Hepatocyte (in vitro differentiated cells): Measurements from ENCODE around the gene CCL19. TPM values are rescaled to one million over a fixed set of nuclear protein-coding genes. Genes with fewer than 3 reads are reported as not detected.

ENCODE experiments used
- DNase-seq: peaks from one replicate; pipeline ENCODE4 v3.0.0-alpha.2; 2016; ENCODE audit warnings: low spot score
- H2AFZ ChIP-seq: fragments of 200-600 bp; sonication (generic); 2 replicates; pipeline ENCODE4 v1.6.0; 2016; ENCODE audit warnings: antibody characterized with exemption, mild to moderate bottlenecking
- H3K27ac ChIP-seq: fragments of 200-600 bp; sonication (generic); 2 replicates; pipeline ENCODE4 v1.5.1; 2016; ENCODE audit warnings: mild to moderate bottlenecking
- H3K27me3 ChIP-seq: fragments of 200-600 bp; sonication (generic); 2 replicates; pipeline ENCODE4 v1.6.1; 2016
- H3K36me3 ChIP-seq: fragments of 200-600 bp; sonication (generic); replicated peaks from 2 replicates; pipeline ENCODE4 v1.5.1; 2016; ENCODE audit warnings: low read depth; ENCODE audit not compliant: insufficient read depth
- H3K4me1 ChIP-seq: fragments of 200-600 bp; sonication (generic); 2 replicates; pipeline ENCODE4 v1.5.1; 2016; ENCODE audit warnings: mild to moderate bottlenecking, moderate library complexity; ENCODE audit not compliant: insufficient read depth
- H3K4me2 ChIP-seq: fragments of 200-600 bp; sonication (generic); 2 replicates; pipeline ENCODE4 v1.6.0; 2016
- H3K4me3 ChIP-seq: fragments of 200-600 bp; sonication (generic); 2 replicates; pipeline ENCODE4 v1.5.1; 2016; ENCODE audit warnings: mild to moderate bottlenecking
- H3K79me2 ChIP-seq: fragments of 200-600 bp; sonication (generic); 2 replicates; pipeline ENCODE4 v1.6.0; 2017; ENCODE audit warnings: mild to moderate bottlenecking
- H3K9me2 ChIP-seq: fragments of 200-600 bp; sonication (generic); replicated peaks from 2 replicates; pipeline ENCODE4 v1.6.0; 2017; ENCODE audit warnings: mild to moderate bottlenecking; ENCODE audit not compliant: insufficient read depth
- H3K9me3 ChIP-seq: fragments of 200-600 bp; sonication (generic); 2 replicates; pipeline ENCODE4 v1.5.1; 2016; ENCODE audit warnings: low read depth, mild to moderate bottlenecking
- H4K20me1 ChIP-seq: fragments of 200-600 bp; sonication (generic); 2 replicates; pipeline ENCODE4 v1.6.0; 2016; ENCODE audit warnings: mild to moderate bottlenecking; ENCODE audit not compliant: insufficient read depth, poor library complexity, severe bottlenecking
- CTCF ChIP-seq: fragments of 200-600 bp; sonication (generic); IDR thresholded peaks from 2 replicates; pipeline ENCODE4 v1.5.1; 2016; ENCODE audit warnings: antibody characterized with exemption, mild to moderate bottlenecking; ENCODE audit not compliant: poor library complexity
- EZH2 ChIP-seq: fragments of 200-600 bp; sonication (generic); IDR thresholded peaks from 2 replicates; pipeline ENCODE4 v1.6.1; 2016; ENCODE audit warnings: antibody characterized with exemption, mild to moderate bottlenecking, borderline replicate concordance
- EZH2phosphoT487 ChIP-seq: fragments of 200-600 bp; sonication (generic); IDR thresholded peaks from one replicate; pipeline ENCODE4 v1.6.1; 2018; ENCODE audit warnings: antibody characterized with exemption, mild to moderate bottlenecking, low read depth, moderate library complexity; ENCODE audit not compliant: unreplicated experiment, severe bottlenecking
- WGBS: methylation state at CpG from one replicate; pipeline ENCODE4 v1.1.6; 2016; ENCODE audit warnings: low lambda C conversion rate; ENCODE audit errors: missing lambda C conversion rate; 5-methylcytosine and 5-hydroxymethylcytosine counted together
- polyA plus RNA-seq: library from polyadenylated mRNA; unstranded; fragments of >200 nt; fragmentation: Nextera tagmentation; extraction: Ambion mirVana; gene quantifications from 2 replicates; pipeline ENCODE4 v1.2.1, GENCODE V29; 2016
- total RNA-seq: library from RNA; depleted of rRNA; stranded (reverse); fragments of >200 nt; gene quantifications from 2 replicates; pipeline ENCODE4 v1.2.3, GENCODE V29; 2014

CCL19 gene
- total and polyA plus RNA-seq, 2 experiments from 2014 or later, result not detected

DNA sequence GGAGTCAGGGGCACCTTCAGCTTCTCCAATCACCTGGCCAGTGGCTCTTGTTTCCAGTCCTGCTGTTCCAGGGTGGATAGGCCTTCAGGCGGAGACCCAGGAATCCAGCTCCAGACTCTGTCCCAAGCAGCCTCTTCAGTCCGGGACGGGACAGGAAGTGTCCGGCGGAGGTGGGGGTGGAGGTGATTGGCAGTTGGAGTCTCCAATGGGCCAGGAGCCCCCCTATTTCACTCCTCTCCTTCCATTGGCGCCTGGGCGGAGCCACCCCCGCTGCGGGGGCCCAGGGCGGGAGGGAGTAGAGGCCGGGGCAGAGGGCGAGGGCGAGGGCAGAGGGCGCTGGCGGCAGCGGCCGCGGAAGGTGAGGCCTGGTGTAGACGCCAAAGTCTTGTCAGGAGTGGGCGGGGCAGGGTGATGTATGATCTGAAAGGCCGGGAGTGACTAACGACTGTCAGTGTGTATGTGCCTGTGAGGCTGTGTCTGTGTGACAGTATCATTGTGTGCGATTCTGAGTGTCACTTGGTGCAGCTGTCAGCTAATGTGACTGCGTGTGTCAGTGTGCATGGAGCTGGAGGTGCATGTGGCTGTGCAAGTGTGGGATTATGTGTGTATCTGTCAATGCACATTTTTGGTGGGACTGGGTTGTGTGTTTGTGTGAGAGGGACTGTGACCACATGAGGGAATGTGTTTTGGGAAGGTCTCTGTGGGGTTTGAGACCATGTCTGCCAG lies 39.0 kb downstream of the CCL19 start, which contains the start of gene IL11RA:
IL11RA (plus strand) TSS at position 310 of the 726 bp plus-strand sequence. CDS start 3,033 bp downstream, outside the sequence.
- Histone ChIP-seq H3K4me2 (peak within 1 kb of the TSS; percentile 87), H3K79me2 (peaks cover 30% of the 10 kb centered on the region), H3K4me1 (peaks cover 49% of the 10 kb centered on the region), H4K20me1 (no peaks in the 10 kb centered on the region), H3K4me3 (no peak within 1 kb of the TSS), H3K27ac (peak within 1 kb of the TSS; percentile 94), H3K27me3 (no peaks in the 10 kb centered on the region), H3K9me2 (no peaks in the 10 kb centered on the region), H3K9me3 (no peaks in the 10 kb centered on the region), H3K36me3 (no peaks in the 10 kb centered on the region), H2AFZ (peak within 1 kb of the TSS; percentile 12)
- peak; percentile 92 for DNase-seq
- TF ChIP-seq CTCF, result no peak
- no peak for TF ChIP-seq EZH2phosphoT487
- no peak for TF ChIP-seq EZH2
- 3% methylated on average over 15 of the region's 24 CpGs for WGBS

- TF ChIP-seq EZH2 (no peak), EZH2phosphoT487 (no peak)
- peak; percentile 48 for DNase-seq
- peak overlapping the region; percentile 94 for H3K27ac ChIP-seq
- no peak overlapping the region for H3K4me3 ChIP-seq
- 74% methylated on average over 4 of the region's 4 CpGs for WGBS
- no peaks in the 10 kb centered on the region for H3K9me2 ChIP-seq
- no peaks in the 10 kb centered on the region for H3K27me3 ChIP-seq
- H2AFZ ChIP-seq, result no peak overlapping the region
- H3K9me3 ChIP-seq, result no peaks in the 10 kb centered on the region
- peak overlapping the region; percentile 87 for H3K4me2 ChIP-seq
- H4K20me1 ChIP-seq, result no peaks in the 10 kb centered on the region
- H3K79me2 ChIP-seq, result peaks cover 30% of the 10 kb centered on the region
- peaks cover 49% of the 10 kb centered on the region for H3K4me1 ChIP-seq
- no peaks in the 10 kb centered on the region for H3K36me3 ChIP-seq
These were observed 39.8 kb downstream of the CCL19 start for GRCh38 chr9:34651321-34651720.

GRCh38 chr9:34650816-34651215 lies 40.3 kb downstream of the CCL19 start:
- H3K9me3 ChIP-seq, result no peaks in the 10 kb centered on the region
- H3K4me2 ChIP-seq, result peak overlapping the region; percentile 87
- WGBS, result 90% methylated on average over 5 of the region's 5 CpGs
- no peaks in the 10 kb centered on the region for H3K27me3 ChIP-seq
- H2AFZ ChIP-seq, result no peak overlapping the region
- no peaks in the 10 kb centered on the region for H4K20me1 ChIP-seq
- peaks cover 30% of the 10 kb centered on the region for H3K79me2 ChIP-seq
- H3K4me3 ChIP-seq, result no peak overlapping the region
- H3K4me1 ChIP-seq, result peaks cover 54% of the 10 kb centered on the region
- H3K9me2 ChIP-seq, result no peaks in the 10 kb centered on the region
- DNase-seq, result no peak
- no peaks in the 10 kb centered on the region for H3K36me3 ChIP-seq
- TF ChIP-seq EZH2phosphoT487, result no peak
- no peak for TF ChIP-seq CTCF
- no peak for TF ChIP-seq EZH2
- H3K27ac ChIP-seq, result peak overlapping the region; percentile 94

DNA sequence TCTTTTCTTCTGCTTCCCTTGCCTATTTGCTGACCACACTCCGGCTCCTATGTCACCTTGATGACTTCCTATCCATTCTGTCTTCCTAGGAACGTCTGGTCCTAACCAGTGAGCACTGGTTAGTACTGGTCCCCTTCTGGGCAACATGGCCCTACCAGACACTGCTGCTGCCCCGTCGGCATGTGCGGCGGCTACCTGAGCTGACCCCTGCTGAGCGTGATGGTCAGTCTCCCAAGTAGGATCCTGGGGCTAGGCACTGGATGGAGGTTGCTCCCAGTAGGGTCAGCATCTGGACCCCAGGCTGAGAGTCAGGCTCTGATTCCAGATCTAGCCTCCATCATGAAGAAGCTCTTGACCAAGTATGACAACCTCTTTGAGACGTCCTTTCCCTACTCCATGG lies 42.4 kb downstream of the CCL19 start:
- Histone ChIP-seq H4K20me1 (no peaks in the 10 kb centered on the region), H3K36me3 (no peaks in the 10 kb centered on the region), H3K27me3 (no peaks in the 10 kb centered on the region), H3K27ac (no peak overlapping the region), H3K9me3 (no peaks in the 10 kb centered on the region), H3K4me2 (peak overlapping the region; percentile 97), H2AFZ (no peak overlapping the region), H3K79me2 (peaks cover 26% of the 10 kb centered on the region), H3K9me2 (no peaks in the 10 kb centered on the region), H3K4me1 (peaks cover 48% of the 10 kb centered on the region), H3K4me3 (no peak overlapping the region)
- no peak for DNase-seq
- 97% methylated on average over 8 of the region's 8 CpGs for WGBS
- TF ChIP-seq EZH2phosphoT487 (no peak), CTCF (no peak), EZH2 (no peak)
